HG03432 (cell line): ENCODE data around the gene YWHAB.

ENCODE experiments used
- ATAC-seq: cut with Tn5 transposase; IDR thresholded peaks from one replicate; pipeline ENCODE4 v1.9.1; 2021; ENCODE audit warnings: mild to moderate bottlenecking, moderate library complexity; ENCODE audit not compliant: unreplicated experiment

YWHAB gene

DNA sequence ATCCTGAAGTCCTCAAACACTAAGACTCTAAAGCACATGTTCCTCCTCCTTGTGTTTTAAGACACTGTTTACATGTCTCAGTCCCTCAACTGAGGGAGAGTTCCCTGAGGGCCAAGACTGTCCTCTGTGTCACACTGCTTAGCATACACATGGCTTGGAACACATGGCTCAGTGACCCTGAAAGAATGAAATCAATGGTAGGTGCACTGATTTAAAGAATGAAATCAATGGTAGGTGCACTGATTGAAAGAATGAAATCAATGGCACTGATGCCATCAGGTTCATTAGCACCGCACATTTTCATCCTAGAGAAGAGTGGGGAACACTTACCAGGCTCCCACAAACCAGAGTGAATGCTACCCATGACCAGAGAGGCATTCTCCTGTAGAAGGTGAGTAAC lies 64.9 kb downstream of the YWHAB start:
- no peak for ATAC-seq

GRCh38 chr20:44952731-44953130 lies 67.2 kb downstream of the YWHAB start:
- ATAC-seq = no peak

GRCh38 chr20:44954211-44954610 lies 68.7 kb downstream of the YWHAB start:
- no peak for ATAC-seq

GRCh38 chr20:44955270-44955669 lies 69.8 kb downstream of the YWHAB start:
- no peak for ATAC-seq

- ATAC-seq = no peak
Measured at GRCh38 chr20:44956410-44956809, 70.9 kb downstream of the YWHAB start.
